CD14-positive monocyte (primary cell): Measurements from ENCODE around the gene STOX2. TPM values are rescaled to one million over a fixed set of nuclear protein-coding genes. Genes with fewer than 3 reads are reported as not detected.

ENCODE experiments used
- DNase-seq, 3 donors: peaks; one replicate each; pipeline ENCODE4 v3.0.0-alpha.2; 2011 to 2022
- H2AFZ ChIP-seq: 2 replicates; pipeline ENCODE4 v1.6.0; 2012; ENCODE audit warnings: mild to moderate bottlenecking, low read depth, low read length, inconsistent platforms; ENCODE audit not compliant: insufficient read depth, poor library complexity, severe bottlenecking
- H3K27ac ChIP-seq, 2 donors: 1 replicate in 1 of 2; 2 replicates in 1 of 2; pipeline ENCODE4 v1.5.1; 2012 to 2013; ENCODE audit warnings: low read length in 2 of 2, control low read depth in 1 of 2, inconsistent platforms in 1 of 2, low read depth in 1 of 2, mild to moderate bottlenecking in 1 of 2
- H3K27me3 ChIP-seq, 2 donors: one replicate each; pipeline versions ENCODE4 v1.6.0 to v1.6.1; 2011 to 2013; ENCODE audit warnings: low read length in 2 of 2; ENCODE audit not compliant: control insufficient read depth in 2 of 2, insufficient read depth in 2 of 2
- H3K36me3 ChIP-seq, 2 donors: replicated peaks in 1 of 2; 1 replicate in 1 of 2; 2 replicates in 1 of 2; pipeline versions ENCODE4 v1.5.1 to v1.6.1; 2012 to 2013; ENCODE audit warnings: low read length in 2 of 2, control low read depth in 1 of 2, inconsistent platforms in 1 of 2, mild to moderate bottlenecking in 1 of 2; ENCODE audit not compliant: insufficient read depth in 2 of 2, control insufficient read depth in 1 of 2
- H3K4me1 ChIP-seq, 2 donors: 1 replicate in 1 of 2; 2 replicates in 1 of 2; pipeline versions ENCODE4 v1.5.1 to v1.6.1; 2012 to 2013; ENCODE audit warnings: low read length in 2 of 2, control low read depth in 1 of 2, inconsistent platforms in 1 of 2, mild to moderate bottlenecking in 1 of 2, moderate library complexity in 1 of 2; ENCODE audit not compliant: insufficient read depth in 2 of 2, control insufficient read depth in 1 of 2
- H3K4me2 ChIP-seq: replicated peaks from 2 replicates; pipeline ENCODE3; 2012; ENCODE audit warnings: low read length, moderate library complexity, mild to moderate bottlenecking; ENCODE audit not compliant: poor library complexity, severe bottlenecking; ENCODE audit errors: extremely low read depth
- H3K4me3 ChIP-seq, 3 experiments: fragments of 200-600 bp in 1 of 3; sonication (generic) in 1 of 3; replicated peaks in 1 of 3; 1 replicate in 2 of 3; 2 replicates in 1 of 3; pipeline ENCODE4 v1.5.1; 2011 to 2013; ENCODE audit warnings: low read length in 3 of 3, mild to moderate bottlenecking in 3 of 3, control low read depth in 2 of 3, low read depth in 2 of 3, inconsistent platforms in 1 of 3, moderate library complexity in 1 of 3
- H3K79me2 ChIP-seq: 2 replicates; pipeline ENCODE4 v1.6.0; 2012; ENCODE audit warnings: mild to moderate bottlenecking, control low read depth, inconsistent platforms, low read length, moderate library complexity; ENCODE audit not compliant: insufficient read depth
- H3K9ac ChIP-seq: 2 replicates; pipeline ENCODE4 v1.6.0; 2017; ENCODE audit warnings: low read length, mild to moderate bottlenecking; ENCODE audit not compliant: insufficient read depth, poor library complexity, severe bottlenecking
- H3K9me3 ChIP-seq, 2 donors: replicated peaks in 1 of 2; 1 replicate in 1 of 2; 2 replicates in 1 of 2; pipeline versions ENCODE4 v1.5.1 to v1.6.1; 2012 to 2013; ENCODE audit warnings: low read length in 2 of 2, control low read depth in 1 of 2; ENCODE audit not compliant: control insufficient read depth in 1 of 2, insufficient read depth in 1 of 2
- H4K20me1 ChIP-seq: 2 replicates; pipeline ENCODE4 v1.6.0; 2012; ENCODE audit warnings: mild to moderate bottlenecking, low read length, control low read depth, moderate library complexity; ENCODE audit not compliant: insufficient read depth
- H3K27ac Mint-ChIP-seq, 7 donors: one replicate each; pipeline ENCODE4 v1.8.0; 2020; ENCODE audit warnings: mild to moderate bottlenecking in 7 of 7, mixed read lengths in 7 of 7, moderate library complexity in 6 of 7, inconsistent platforms in 2 of 7
- H3K27me3 Mint-ChIP-seq, 3 donors: one replicate each; pipeline ENCODE4 v1.8.0; 2021 to 2022; ENCODE audit warnings: low read depth in 3 of 3, mild to moderate bottlenecking in 3 of 3, mixed read lengths in 3 of 3, moderate library complexity in 3 of 3, inconsistent platforms in 1 of 3
- H3K36me3 Mint-ChIP-seq, 2 donors: one replicate each; pipeline ENCODE4 v1.8.0; 2020; ENCODE audit warnings: mixed read lengths in 2 of 2, inconsistent platforms in 1 of 2, mild to moderate bottlenecking in 1 of 2
- H3K4me1 Mint-ChIP-seq: one replicate; pipeline ENCODE4 v1.8.0; 2020; ENCODE audit warnings: mild to moderate bottlenecking, mixed read lengths
- H3K4me3 Mint-ChIP-seq, 2 donors: one replicate each; pipeline ENCODE4 v1.8.0; 2020; ENCODE audit warnings: mild to moderate bottlenecking in 2 of 2, mixed read lengths in 2 of 2, moderate library complexity in 1 of 2
- H3K9me3 Mint-ChIP-seq, 7 donors: one replicate each; pipeline ENCODE4 v1.8.0; 2020 to 2022; ENCODE audit warnings: mixed read lengths in 7 of 7, mild to moderate bottlenecking in 6 of 7, moderate library complexity in 6 of 7, inconsistent platforms in 2 of 7
- CTCF ChIP-seq: fragments of 200-600 bp; IDR thresholded peaks from one replicate; pipeline ENCODE4 v1.8.0; 2022; ENCODE audit warnings: antibody characterized with exemption, mild to moderate bottlenecking
- WGBS: methylation state at CpG from one replicate; pipeline ENCODE4 v1.1.5; 2013; ENCODE audit warnings: missing lambda C conversion rate; ENCODE audit not compliant: insufficient coverage; 5-methylcytosine and 5-hydroxymethylcytosine counted together
- intact Hi-C, 2 donors: fragments of 100-400 bp; cut with micrococcal nuclease; formaldehyde crosslinking; loops; one replicate each; pipeline versions ENCODE4 v1.15.0 to v1.15.1; 2023
- polyA plus RNA-seq, 3 donors: library from polyadenylated mRNA; depleted of rRNA in 1 of 3; unstranded in 2 of 3; stranded (reverse) in 1 of 3; fragments of 300-500 nt in 2 of 3; fragments of >200 nt in 1 of 3; fragmentation: Illumina TruSeq in 2 of 3; gene quantifications; 1 replicate in 2 of 3; 2 replicates in 1 of 3; pipeline ENCODE4 v1.2.3, GENCODE V29; 2012 to 2021

Gene STOX2
- polyA plus RNA-seq, 3 donors: 0.01 TPM; not detected in 2

DNA sequence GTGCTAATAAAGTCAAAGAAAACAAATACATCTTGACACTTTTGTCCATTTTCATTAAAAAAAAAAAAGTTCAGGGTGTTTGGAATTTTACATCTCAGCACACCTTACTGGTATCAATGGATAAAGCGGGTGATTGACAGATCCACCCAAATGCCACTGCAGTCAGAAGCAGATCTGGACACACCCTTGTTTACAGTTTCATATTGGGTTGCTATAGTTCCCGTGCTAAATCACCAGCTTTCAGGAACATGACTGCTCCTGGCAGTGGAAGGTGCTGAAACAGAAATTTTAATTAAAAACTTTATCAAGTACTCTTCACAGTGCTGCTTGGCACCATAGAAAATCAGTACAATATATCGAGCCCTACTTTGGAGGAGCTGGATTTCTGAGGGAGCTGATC is 116.3 kb downstream of the STOX2 start:
- Histone ChIP-seq H3K4me3 (no peak overlapping the region), H3K9ac (no peak overlapping the region), H4K20me1 (no peaks in the 10 kb centered on the region), H3K4me2 (no peak overlapping the region), H3K27me3 (no peaks in the 10 kb centered on the region), H3K9me3 (no peaks in the 10 kb centered on the region), H3K36me3 (no peaks in the 10 kb centered on the region), H3K79me2 (no peaks in the 10 kb centered on the region), H3K27ac (no peak overlapping the region), H3K4me1 (no peaks in the 10 kb centered on the region), H2AFZ (no peak overlapping the region)
- intact Hi-C loops: no loop called here
- H3K9me3 Mint-ChIP-seq: no peaks in the 10 kb centered on the region
- no peak overlapping the region for H3K27ac Mint-ChIP-seq
- H3K27me3 Mint-ChIP-seq: peaks cover 0 to 2% (median 0%) of the 10 kb centered on the region in 3 donors
- H3K4me1 Mint-ChIP-seq: peaks cover 2% of the 10 kb centered on the region
- WGBS: no CpG with 5 or more reads among the region's 3 CpGs
- no peak for TF ChIP-seq CTCF
- H3K4me3 Mint-ChIP-seq: no peak overlapping the region
- peak in 2 of 3 donors; percentile 21 to 29 for DNase-seq
- no peaks in the 10 kb centered on the region for H3K36me3 Mint-ChIP-seq

DNA sequence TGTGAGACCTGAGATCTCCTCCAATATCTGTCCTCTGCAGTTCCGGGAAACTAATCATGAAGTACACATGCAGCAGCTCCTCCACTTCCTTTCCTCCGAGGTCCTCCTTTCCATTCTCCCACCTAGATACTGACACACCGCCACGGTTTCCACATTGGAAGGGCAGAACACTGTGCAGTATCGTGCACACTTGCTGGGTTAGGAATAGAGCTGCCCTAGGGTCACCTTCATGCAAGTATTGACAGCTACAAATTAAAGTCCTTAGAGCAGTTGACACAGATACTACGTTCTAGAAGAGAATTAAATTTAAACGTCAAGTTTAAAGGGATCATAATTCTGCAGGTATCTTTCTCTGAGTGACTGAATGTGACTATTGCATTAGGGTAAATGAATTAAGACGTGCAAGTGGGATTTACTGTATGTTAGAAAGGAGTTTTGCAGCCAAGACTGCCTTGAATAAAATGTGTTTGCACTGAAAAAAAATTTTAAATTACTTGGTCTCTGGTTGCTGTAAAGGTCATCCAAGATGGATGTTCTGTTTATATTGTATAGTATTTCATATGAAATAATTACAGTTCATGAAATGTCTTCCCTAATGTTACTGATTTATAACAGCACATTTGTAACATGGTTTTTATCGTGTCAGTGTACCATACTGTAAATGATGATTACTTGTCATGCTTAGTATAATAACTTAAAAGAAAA is 117.7 kb downstream of the STOX2 start:
- no peak for TF ChIP-seq CTCF
- no peak for DNase-seq
- Histone ChIP-seq H3K4me3 (no peak overlapping the region), H3K27ac (no peak overlapping the region), H3K4me1 (peaks cover 2 to 5% of the 10 kb centered on the region in 2 donors), H3K79me2 (no peaks in the 10 kb centered on the region), H3K4me2 (no peak overlapping the region), H2AFZ (no peak overlapping the region), H3K9me3 (no peaks in the 10 kb centered on the region), H3K27me3 (no peaks in the 10 kb centered on the region), H4K20me1 (no peaks in the 10 kb centered on the region), H3K36me3 (no peaks in the 10 kb centered on the region), H3K9ac (no peak overlapping the region)
- Mint-ChIP-seq H3K4me1 (peaks cover 7% of the 10 kb centered on the region), H3K9me3 (no peaks in the 10 kb centered on the region), H3K36me3 (no peaks in the 10 kb centered on the region), H3K4me3 (no peak overlapping the region), H3K27ac (no peak overlapping the region), H3K27me3 (peaks cover 0 to 2% (median 0%) of the 10 kb centered on the region in 3 donors)
- intact Hi-C loops: no loop called here
- WGBS: 86% methylated on average over 8 of the region's 9 CpGs
